Testis (tissue), 2 donors: Measurements from ENCODE around the gene BARX2.

Source experiments
- CTCF ChIP-seq, 3 experiments: fragments of 450-650 bp in 2 of 3; fragments of 200-600 bp in 1 of 3; sonication (generic) in 1 of 3; IDR thresholded peaks; one replicate each; pipeline ENCODE4 v1.5.1; 2016 to 2019; ENCODE audit warnings: antibody characterized with exemption in 3 of 3, mild to moderate bottlenecking in 2 of 3, moderate library complexity in 1 of 3
- POLR2A ChIP-seq: fragments of 450-650 bp; IDR thresholded peaks from one replicate; pipeline ENCODE4 v1.6.1; 2017; ENCODE audit warnings: antibody characterized with exemption, mild to moderate bottlenecking, moderate library complexity

- TF ChIP-seq CTCF (IDR thresholded peaks at IDR 0.05), result no peak
- TF ChIP-seq POLR2A, result no peak
Observed at GRCh38 chr11:129455101-129455500, 79.5 kb downstream of the BARX2 start.
